PC-3 (cell line): ENCODE measurements around the gene RASAL2. TPM values are rescaled to one million over a fixed set of nuclear protein-coding genes. Genes with fewer than 3 reads are reported as not detected.

Source experiments
- ATAC-seq: fragments of 200-7000 bp; cut with Tn5 transposase; 2 replicates; pipeline ENCODE4 v1.9.1; 2020; ENCODE audit warnings: mild to moderate bottlenecking, moderate library complexity
- BruUV-seq: library from RNA; stranded (reverse); fragments of 400-500 nt; replicated peaks from 2 replicates; lab custom pipeline; 2021; lab: Mats Ljungman, UMichigan
- CTCF ChIA-PET: fragments of 300-600 bp; sonication (Branson Sonifier 250); formaldehyde crosslinking; loops from one replicate; lab custom pipeline; 2022; ENCODE audit warnings: antibody characterized with exemption; lab: Charles Lee
- POLR2A ChIA-PET: fragments of 300-600 bp; sonication (Branson Sonifier 250); formaldehyde crosslinking; loops from one replicate; lab custom pipeline; 2022; ENCODE audit warnings: antibody characterized with exemption; ENCODE audit not compliant: unreplicated experiment; lab: Charles Lee
- DNase-seq: peaks from one replicate; pipeline ENCODE4 v3.0.0-alpha.2; 2015
- H2AFZ ChIP-seq: fragments of 300-600 bp; sonication (generic); 2 replicates; pipeline ENCODE4 v1.6.0; 2016; ENCODE audit warnings: antibody characterized with exemption, low read length
- H3F3A ChIP-seq: fragments of 300-600 bp; sonication (generic); one replicate; pipeline ENCODE4 v1.6.0; 2017; ENCODE audit warnings: antibody characterized with exemption, low read length, control low read depth, mild to moderate bottlenecking; ENCODE audit not compliant: unreplicated experiment
- H3K27ac ChIP-seq: fragments of 300-600 bp; sonication (generic); 2 replicates; pipeline ENCODE4 v1.5.1; 2016; ENCODE audit warnings: mild to moderate bottlenecking, low read length
- H3K27me3 ChIP-seq: fragments of 300-600 bp; sonication (generic); 2 replicates; pipeline ENCODE4 v1.6.1; 2016; ENCODE audit warnings: low read length, mixed read lengths
- H3K36me3 ChIP-seq: fragments of 300-600 bp; sonication (generic); 2 replicates; pipeline ENCODE4 v1.6.1; 2016; ENCODE audit warnings: low read depth, mixed run types, low read length, mixed read lengths
- H3K4me1 ChIP-seq: fragments of 300-600 bp; sonication (generic); 2 replicates; pipeline ENCODE4 v1.5.1; 2016; ENCODE audit warnings: low read length; ENCODE audit not compliant: insufficient read depth
- H3K4me2 ChIP-seq: fragments of 300-600 bp; sonication (generic); 2 replicates; pipeline ENCODE4 v1.6.0; 2016; ENCODE audit warnings: low read length
- H3K4me3 ChIP-seq: fragments of 300-600 bp; sonication (generic); 2 replicates; pipeline ENCODE4 v1.5.1; 2016; ENCODE audit warnings: mild to moderate bottlenecking, low read length, mixed read lengths
- H3K79me2 ChIP-seq: fragments of 300-600 bp; sonication (generic); 2 replicates; pipeline ENCODE4 v1.6.1; 2017; ENCODE audit warnings: low read length, mixed read lengths
- H3K9ac ChIP-seq: fragments of 300-600 bp; sonication (generic); 2 replicates; pipeline ENCODE4 v1.6.0; 2016; ENCODE audit warnings: mild to moderate bottlenecking, low read length
- H3K9me2 ChIP-seq: fragments of 300-600 bp; sonication (generic); replicated peaks from 2 replicates; pipeline ENCODE4 v1.6.1; 2016; ENCODE audit warnings: mixed run types, low read length, mixed read lengths
- H3K9me3 ChIP-seq: fragments of 300-600 bp; sonication (generic); 2 replicates; pipeline ENCODE4 v1.6.1; 2016; ENCODE audit warnings: low read length, mixed read lengths
- H4K20me1 ChIP-seq: fragments of 300-600 bp; sonication (generic); 2 replicates; pipeline ENCODE4 v1.6.1; 2016; ENCODE audit warnings: low read length, mixed read lengths
- EZH2 ChIP-seq: fragments of 300-600 bp; sonication (generic); IDR thresholded peaks from one replicate; pipeline ENCODE4 v1.6.1; 2017; ENCODE audit warnings: antibody characterized with exemption, mild to moderate bottlenecking, low read length; ENCODE audit not compliant: unreplicated experiment
- EZH2phosphoT487 ChIP-seq: fragments of 300-600 bp; sonication (generic); IDR thresholded peaks from 2 replicates; pipeline ENCODE4 v1.6.1; 2018; ENCODE audit warnings: mild to moderate bottlenecking, antibody characterized with exemption, low read length, borderline replicate concordance
- intact Hi-C: fragments of 100-400 bp; cut with micrococcal nuclease; formaldehyde crosslinking; loops from 2 replicates; pipeline ENCODE4 v1.9.0; 2023
- total RNA-seq: library from RNA; depleted of rRNA; stranded (reverse); fragments of >200 nt; gene quantifications from 2 replicates; pipeline ENCODE4 v1.2.3, GENCODE V29; 2014
- TF ChIP-seq, protein P1 (sequence below): fragments of 300-600 bp; sonication (generic); conservative IDR thresholded peaks from 2 replicates; pipeline ENCODE4 v1.5.1; 2017; ENCODE audit warnings: antibody characterized with exemption, low read depth, mild to moderate bottlenecking, low read length

The RASAL2 gene
- total RNA-seq, 1 experiment from 2014 or later: 7.9 TPM

DNA sequence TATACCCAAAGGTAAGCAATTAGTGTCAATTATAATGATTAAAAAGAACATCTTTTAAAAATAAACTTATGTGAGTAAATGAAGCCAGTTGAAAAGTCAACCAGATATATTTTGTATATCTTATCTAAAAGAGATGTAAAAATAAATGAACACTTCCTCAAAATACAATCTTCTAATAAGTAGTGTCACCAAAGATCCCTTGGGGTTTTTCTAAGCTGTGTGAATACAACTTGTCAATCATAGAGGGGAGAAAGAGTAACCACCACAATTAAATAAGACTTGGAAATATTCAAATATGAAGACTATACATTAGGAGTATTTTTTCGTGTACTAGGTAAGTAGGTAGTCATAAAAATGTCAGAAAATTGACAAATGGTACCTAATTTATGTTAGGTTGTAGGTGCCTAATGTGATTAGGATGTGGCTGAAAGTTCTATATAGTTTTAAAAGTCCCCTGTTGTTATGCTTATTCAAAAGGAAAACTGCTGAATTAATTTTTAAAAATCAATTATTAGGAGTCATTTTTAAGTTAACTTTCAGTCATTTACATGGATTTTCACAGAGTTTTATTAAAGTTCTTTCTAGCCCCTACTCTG lies 72.6 kb downstream of the RASAL2 start:
- no TSS peak for BruUV-seq
- Histone ChIP-seq H3K27ac (no peak overlapping the region), H3K79me2 (0 out of 2 replicates have a peak, but pooled peaks cover 12% of the 10 kb centered on the region), H3K36me3 (no peaks in the 10 kb centered on the region), H2AFZ (no peak overlapping the region), H3K27me3 (no peaks in the 10 kb centered on the region), H3K4me3 (no peak overlapping the region), H3K9ac (no peak overlapping the region), H3K9me3 (no peaks in the 10 kb centered on the region), H3K9me2 (no peaks in the 10 kb centered on the region), H3K4me2 (no peak overlapping the region), H4K20me1 (no peaks in the 10 kb centered on the region), H3K4me1 (peaks cover 5% of the 10 kb centered on the region; the same call in 1 of the 2 replicates), H3F3A (no peaks in the 10 kb centered on the region)
- no peak for ATAC-seq
- DNase-seq: no peak
- no peak for TF ChIP-seq EZH2
- TF ChIP-seq, protein P1, sequence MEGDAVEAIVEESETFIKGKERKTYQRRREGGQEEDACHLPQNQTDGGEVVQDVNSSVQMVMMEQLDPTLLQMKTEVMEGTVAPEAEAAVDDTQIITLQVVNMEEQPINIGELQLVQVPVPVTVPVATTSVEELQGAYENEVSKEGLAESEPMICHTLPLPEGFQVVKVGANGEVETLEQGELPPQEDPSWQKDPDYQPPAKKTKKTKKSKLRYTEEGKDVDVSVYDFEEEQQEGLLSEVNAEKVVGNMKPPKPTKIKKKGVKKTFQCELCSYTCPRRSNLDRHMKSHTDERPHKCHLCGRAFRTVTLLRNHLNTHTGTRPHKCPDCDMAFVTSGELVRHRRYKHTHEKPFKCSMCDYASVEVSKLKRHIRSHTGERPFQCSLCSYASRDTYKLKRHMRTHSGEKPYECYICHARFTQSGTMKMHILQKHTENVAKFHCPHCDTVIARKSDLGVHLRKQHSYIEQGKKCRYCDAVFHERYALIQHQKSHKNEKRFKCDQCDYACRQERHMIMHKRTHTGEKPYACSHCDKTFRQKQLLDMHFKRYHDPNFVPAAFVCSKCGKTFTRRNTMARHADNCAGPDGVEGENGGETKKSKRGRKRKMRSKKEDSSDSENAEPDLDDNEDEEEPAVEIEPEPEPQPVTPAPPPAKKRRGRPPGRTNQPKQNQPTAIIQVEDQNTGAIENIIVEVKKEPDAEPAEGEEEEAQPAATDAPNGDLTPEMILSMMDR: no peak
- TF ChIP-seq EZH2phosphoT487: no peak
- intact Hi-C loops: loop anchor here (5.0 kb wide), 1 partner anchor 116 kb away; no protein-coding TSS in a partner anchor
- CTCF ChIA-PET: no interaction called here
- POLR2A ChIA-PET: no interaction called here

DNA sequence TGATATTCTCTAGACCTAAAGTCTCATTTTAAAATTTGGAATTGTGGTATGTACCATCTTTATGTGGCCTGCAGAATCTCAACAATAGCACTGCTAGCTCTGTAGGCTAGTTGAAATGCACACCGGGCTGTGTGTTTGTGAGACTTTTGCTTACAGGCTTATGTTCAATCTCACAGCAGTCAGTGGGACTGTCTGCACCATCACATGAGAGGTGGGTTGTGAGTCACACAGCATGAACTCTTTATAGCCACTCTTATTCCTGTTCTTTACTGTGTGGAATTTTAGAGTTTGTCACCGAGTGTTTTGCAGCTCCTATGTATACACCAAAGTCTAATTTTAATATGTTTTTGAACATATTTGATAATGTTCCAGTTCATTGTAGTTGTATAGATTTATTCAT lies 74.6 kb downstream of the RASAL2 start:
- no peak overlapping the region for H2AFZ ChIP-seq
- no peaks in the 10 kb centered on the region for H3F3A ChIP-seq
- H3K9ac ChIP-seq: no peak overlapping the region
- TF ChIP-seq, protein P1: no peak
- TF ChIP-seq EZH2: no peak
- no peak for TF ChIP-seq EZH2phosphoT487
- H3K27ac ChIP-seq: no peak overlapping the region
- no peaks in the 10 kb centered on the region for H3K27me3 ChIP-seq
- H3K9me3 ChIP-seq: no peaks in the 10 kb centered on the region
- H3K4me1 ChIP-seq: peaks cover 5% of the 10 kb centered on the region; the same call in 1 of the 2 replicates
- DNase-seq: peak; percentile 31
- POLR2A ChIA-PET: interaction anchor here (0.6 kb wide), 1 partner anchor 75 kb away, joined by 5 read pairs; no protein-coding TSS in a partner anchor
- H3K9me2 ChIP-seq: no peaks in the 10 kb centered on the region
- H3K4me3 ChIP-seq: no peak overlapping the region
- H3K4me2 ChIP-seq: no peak overlapping the region
- no peaks in the 10 kb centered on the region for H3K36me3 ChIP-seq
- CTCF ChIA-PET: no interaction called here
- BruUV-seq: no TSS peak
- intact Hi-C loops: loop anchor here (5.0 kb wide), 1 partner anchor 114 kb away; no protein-coding TSS in a partner anchor
- peaks cover 17% of the 10 kb centered on the region; the same call in 1 of the 2 replicates for H3K79me2 ChIP-seq
- H4K20me1 ChIP-seq: no peaks in the 10 kb centered on the region
- ATAC-seq: peak; percentile 93

DNA sequence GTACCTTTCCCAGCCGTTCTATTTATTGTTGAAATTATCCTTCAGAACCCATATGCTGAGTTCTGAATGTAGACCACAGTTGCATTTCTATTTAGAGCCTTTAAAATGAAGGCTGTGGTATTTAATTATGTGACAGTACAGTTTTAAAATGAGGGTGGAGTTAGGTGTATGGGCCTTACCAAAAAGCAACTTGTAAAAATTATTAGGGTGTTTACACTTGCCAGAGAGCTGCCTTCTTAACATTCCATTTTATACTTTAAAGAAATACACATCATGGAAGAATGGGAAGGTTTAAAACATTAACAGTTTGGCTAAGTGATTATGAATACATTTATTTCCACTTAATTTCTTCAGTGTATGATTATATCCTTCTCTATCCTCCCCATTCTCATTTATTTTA lies 75.7 kb downstream of the RASAL2 start:
- TF ChIP-seq EZH2 (no peak), EZH2phosphoT487 (no peak)
- TF ChIP-seq, protein P1: no peak
- POLR2A ChIA-PET: no interaction called here
- Histone ChIP-seq H3F3A (no peaks in the 10 kb centered on the region), H3K36me3 (no peaks in the 10 kb centered on the region), H3K4me1 (peaks cover 5% of the 10 kb centered on the region; the same call in 1 of the 2 replicates), H3K79me2 (peaks cover 9% of the 10 kb centered on the region; the same call in 1 of the 2 replicates), H3K27me3 (no peaks in the 10 kb centered on the region), H3K9me3 (no peaks in the 10 kb centered on the region), H3K4me2 (no peak overlapping the region), H2AFZ (no peak overlapping the region), H4K20me1 (no peaks in the 10 kb centered on the region), H3K4me3 (no peak overlapping the region), H3K27ac (no peak overlapping the region), H3K9ac (no peak overlapping the region), H3K9me2 (no peaks in the 10 kb centered on the region)
- intact Hi-C loops: loop anchor here (5.0 kb wide), 1 partner anchor 113 kb away; no protein-coding TSS in a partner anchor
- DNase-seq (no peak), ATAC-seq (no peak)
- no TSS peak for BruUV-seq
- CTCF ChIA-PET: no interaction called here
